ENCODE results near the gene MADD.

MADD gene

GRCh38 chr11:47336595-47336994 lies 66.7 kb downstream of the MADD start:
- H3K23ac ChIP-seq (ENCODE audit: low read length) = no peak overlapping the region
- H3K79me2 ChIP-seq (ENCODE audit: control insufficient read depth, insufficient read depth, low read length) = no peaks in the 10 kb centered on the region
- no peak overlapping the region for H2AK5ac ChIP-seq (ENCODE audit: low read length)
- H3K4me2 ChIP-seq (ENCODE audit: low read length) = no peak overlapping the region
- no peak overlapping the region for H3K4ac ChIP-seq (ENCODE audit: low read depth, low read length)
- H2BK15ac ChIP-seq (replicated peaks; ENCODE audit: low read depth) = no peak overlapping the region
- no peak overlapping the region for H4K5ac ChIP-seq (ENCODE audit: low read length)
- no peaks in the 10 kb centered on the region for H3K79me1 ChIP-seq (ENCODE audit: low read length)
- whole genome bisulfite sequencing (ENCODE audit: extremely low coverage, insufficient coverage, low lambda C conversion rate) = no CpG with 5 or more reads among the region's 4 CpGs
- no peak overlapping the region for H3K56ac ChIP-seq (ENCODE audit: low read length)
- no peak overlapping the region for H2BK5ac ChIP-seq (ENCODE audit: low read length)
- H2BK120ac ChIP-seq (ENCODE audit: low read depth, low read length) = no peak overlapping the region
- H3K4me3 ChIP-seq (ENCODE audit: low read length) = no peak overlapping the region
- no peak overlapping the region for H3K18ac ChIP-seq (ENCODE audit: low read length)
- H4K8ac ChIP-seq (ENCODE audit: low read depth, low read length) = no peak overlapping the region
- no peaks in the 10 kb centered on the region for H3K27me3 ChIP-seq (ENCODE audit: insufficient read depth, low read length, poor library complexity)
- H3K9ac ChIP-seq (ENCODE audit: low read length) = no peak overlapping the region
- no peak overlapping the region for H3K27ac ChIP-seq (ENCODE audit: low read depth, low read length)
- DNase-seq = no peak
- H3K4me1 ChIP-seq (ENCODE audit: control insufficient read depth, low read depth, low read length) = no peaks in the 10 kb centered on the region
- H3K36me3 ChIP-seq (ENCODE audit: control insufficient read depth, insufficient read depth, low read length) = no peaks in the 10 kb centered on the region

- H3K4me2 ChIP-seq (ENCODE audit: low read length) = no peak overlapping the region
- no peak overlapping the region for H3K56ac ChIP-seq (ENCODE audit: low read length)
- H3K79me1 ChIP-seq (ENCODE audit: low read length) = no peaks in the 10 kb centered on the region
- H3K4me1 ChIP-seq (ENCODE audit: control insufficient read depth, low read depth, low read length) = no peaks in the 10 kb centered on the region
- no peaks in the 10 kb centered on the region for H3K79me2 ChIP-seq (ENCODE audit: control insufficient read depth, insufficient read depth, low read length)
- no peak overlapping the region for H2BK15ac ChIP-seq (replicated peaks; ENCODE audit: low read depth)
- H3K4me3 ChIP-seq (ENCODE audit: low read length) = no peak overlapping the region
- DNase-seq = no peak
- no CpG with 5 or more reads among the region's 34 CpGs for WGBS (ENCODE audit: extremely low coverage, insufficient coverage, low lambda C conversion rate)
- no peak overlapping the region for H4K8ac ChIP-seq (ENCODE audit: low read depth, low read length)
- H4K5ac ChIP-seq (ENCODE audit: low read length) = no peak overlapping the region
- H2BK5ac ChIP-seq (ENCODE audit: low read length) = no peak overlapping the region
- H3K9ac ChIP-seq (ENCODE audit: low read length) = no peak overlapping the region
- no peak overlapping the region for H3K18ac ChIP-seq (ENCODE audit: low read length)
- H3K23ac ChIP-seq (ENCODE audit: low read length) = no peak overlapping the region
- H3K27me3 ChIP-seq (ENCODE audit: insufficient read depth, low read length, poor library complexity) = no peaks in the 10 kb centered on the region
- H2AK5ac ChIP-seq (ENCODE audit: low read length) = no peak overlapping the region
- H2BK120ac ChIP-seq (ENCODE audit: low read depth, low read length) = no peak overlapping the region
- no peaks in the 10 kb centered on the region for H3K36me3 ChIP-seq (ENCODE audit: control insufficient read depth, insufficient read depth, low read length)
- no peak overlapping the region for H3K27ac ChIP-seq (ENCODE audit: low read depth, low read length)
- H3K4ac ChIP-seq (ENCODE audit: low read depth, low read length) = no peak overlapping the region
Observed at GRCh38 chr11:47337229-47337924, 67.4 kb downstream of the MADD start.

- H4K8ac ChIP-seq (ENCODE audit: low read depth, low read length) = no peak overlapping the region
- no peak overlapping the region for H3K23ac ChIP-seq (ENCODE audit: low read length)
- WGBS (ENCODE audit: extremely low coverage, insufficient coverage, low lambda C conversion rate) = no CpG with 5 or more reads among the region's 27 CpGs
- H3K4me3 ChIP-seq (ENCODE audit: low read length) = no peak overlapping the region
- H2BK5ac ChIP-seq (ENCODE audit: low read length) = no peak overlapping the region
- no peak overlapping the region for H2BK120ac ChIP-seq (ENCODE audit: low read depth, low read length)
- H3K56ac ChIP-seq (ENCODE audit: low read length) = no peak overlapping the region
- H3K27ac ChIP-seq (ENCODE audit: low read depth, low read length) = no peak overlapping the region
- H2AK5ac ChIP-seq (ENCODE audit: low read length) = no peak overlapping the region
- H3K79me2 ChIP-seq (ENCODE audit: control insufficient read depth, insufficient read depth, low read length) = no peaks in the 10 kb centered on the region
- no peaks in the 10 kb centered on the region for H3K36me3 ChIP-seq (ENCODE audit: control insufficient read depth, insufficient read depth, low read length)
- no peak overlapping the region for H2BK15ac ChIP-seq (replicated peaks; ENCODE audit: low read depth)
- no peak for DNase-seq
- no peak overlapping the region for H3K4ac ChIP-seq (ENCODE audit: low read depth, low read length)
- H4K5ac ChIP-seq (ENCODE audit: low read length) = no peak overlapping the region
- no peak overlapping the region for H3K9ac ChIP-seq (ENCODE audit: low read length)
- H3K27me3 ChIP-seq (ENCODE audit: insufficient read depth, low read length, poor library complexity) = no peaks in the 10 kb centered on the region
- H3K18ac ChIP-seq (ENCODE audit: low read length) = no peak overlapping the region
- no peaks in the 10 kb centered on the region for H3K4me1 ChIP-seq (ENCODE audit: control insufficient read depth, low read depth, low read length)
- H3K79me1 ChIP-seq (ENCODE audit: low read length) = no peaks in the 10 kb centered on the region
- H3K4me2 ChIP-seq (ENCODE audit: low read length) = no peak overlapping the region
Observed at GRCh38 chr11:47338396-47339241, 68.7 kb downstream of the MADD start.

- H4K5ac ChIP-seq (ENCODE audit: low read length) = no peak overlapping the region
- H3K23ac ChIP-seq (ENCODE audit: low read length) = no peak overlapping the region
- no peak overlapping the region for H2BK120ac ChIP-seq (ENCODE audit: low read depth, low read length)
- H2AK5ac ChIP-seq (ENCODE audit: low read length) = no peak overlapping the region
- H3K79me2 ChIP-seq (ENCODE audit: control insufficient read depth, insufficient read depth, low read length) = no peaks in the 10 kb centered on the region
- H3K56ac ChIP-seq (ENCODE audit: low read length) = no peak overlapping the region
- DNase-seq = no peak
- H3K4me2 ChIP-seq (ENCODE audit: low read length) = no peak overlapping the region
- no CpG with 5 or more reads among the region's 9 CpGs for WGBS (ENCODE audit: extremely low coverage, insufficient coverage, low lambda C conversion rate)
- H3K79me1 ChIP-seq (ENCODE audit: low read length) = no peaks in the 10 kb centered on the region
- no peaks in the 10 kb centered on the region for H3K27me3 ChIP-seq (ENCODE audit: insufficient read depth, low read length, poor library complexity)
- H3K9ac ChIP-seq (ENCODE audit: low read length) = no peak overlapping the region
- no peak overlapping the region for H3K4ac ChIP-seq (ENCODE audit: low read depth, low read length)
- no peak overlapping the region for H3K18ac ChIP-seq (ENCODE audit: low read length)
- no peak overlapping the region for H3K4me3 ChIP-seq (ENCODE audit: low read length)
- H2BK15ac ChIP-seq (replicated peaks; ENCODE audit: low read depth) = no peak overlapping the region
- no peak overlapping the region for H3K27ac ChIP-seq (ENCODE audit: low read depth, low read length)
- H4K8ac ChIP-seq (ENCODE audit: low read depth, low read length) = no peak overlapping the region
- no peaks in the 10 kb centered on the region for H3K36me3 ChIP-seq (ENCODE audit: control insufficient read depth, insufficient read depth, low read length)
- no peak overlapping the region for H2BK5ac ChIP-seq (ENCODE audit: low read length)
- H3K4me1 ChIP-seq (ENCODE audit: control insufficient read depth, low read depth, low read length) = no peaks in the 10 kb centered on the region
Observed at GRCh38 chr11:47340010-47340409, 70.1 kb downstream of the MADD start.

- Histone ChIP-seq H3K9ac (ENCODE audit: low read length) (no peak overlapping the region), H3K27me3 (ENCODE audit: insufficient read depth, low read length, poor library complexity) (no peaks in the 10 kb centered on the region), H3K36me3 (ENCODE audit: control insufficient read depth, insufficient read depth, low read length) (no peaks in the 10 kb centered on the region), H3K27ac (ENCODE audit: low read depth, low read length) (no peak overlapping the region), H3K18ac (ENCODE audit: low read length) (no peak overlapping the region), H2BK15ac (replicated peaks; ENCODE audit: low read depth) (no peak overlapping the region), H2AK5ac (ENCODE audit: low read length) (no peak overlapping the region), H4K8ac (ENCODE audit: low read depth, low read length) (no peak overlapping the region), H3K23ac (ENCODE audit: low read length) (no peak overlapping the region), H2BK5ac (ENCODE audit: low read length) (no peak overlapping the region), H3K4me2 (ENCODE audit: low read length) (no peak overlapping the region), H4K5ac (ENCODE audit: low read length) (no peak overlapping the region), H3K4me1 (ENCODE audit: control insufficient read depth, low read depth, low read length) (no peaks in the 10 kb centered on the region), H3K4me3 (ENCODE audit: low read length) (no peak overlapping the region), H3K79me1 (ENCODE audit: low read length) (no peaks in the 10 kb centered on the region), H3K56ac (ENCODE audit: low read length) (no peak overlapping the region), H2BK120ac (ENCODE audit: low read depth, low read length) (no peak overlapping the region), H3K4ac (ENCODE audit: low read depth, low read length) (no peak overlapping the region), H3K79me2 (ENCODE audit: control insufficient read depth, insufficient read depth, low read length) (no peaks in the 10 kb centered on the region)
- WGBS (ENCODE audit: extremely low coverage, insufficient coverage, low lambda C conversion rate) = no CpG with 5 or more reads among the region's 18 CpGs
- no peak for DNase-seq
Observed at GRCh38 chr11:47340980-47341775, 71.2 kb downstream of the MADD start.

Data from mesendoderm (in vitro differentiated cells).